Measurements from ENCODE around the gene DOCK9. TPM values are rescaled to one million over a fixed set of nuclear protein-coding genes. Genes with fewer than 3 reads are reported as not detected.

Gene DOCK9
- total and polyA plus RNA-seq, 2 donors (not counting 1 experiment from before 2014, with no cell fraction given) = 18.5 to 28.0 TPM

- H3K9me3 ChIP-seq (ENCODE audit: control extremely low read depth in 1 of 3, control insufficient read depth in 2 of 3, insufficient read depth in 1 of 3, low read length in 2 of 3) = no peaks in the 10 kb centered on the region
- no peaks in the 10 kb centered on the region for H3K27me3 ChIP-seq (replicated peaks in 1 of 4; ENCODE audit: control extremely low read depth in 1 of 4, control insufficient read depth in 3 of 4, insufficient read depth in 4 of 4, low read length in 3 of 4)
- no peak overlapping the region for H3K27ac Mint-ChIP-seq
- H4K20me1 ChIP-seq (ENCODE audit: control insufficient read depth, insufficient read depth, low read length, poor library complexity, severe bottlenecking) = no peaks in the 10 kb centered on the region
- ChIA-PET POLR2A (no interaction called here), CTCF (no interaction called here)
- DNase-seq (no peak), ATAC-seq (ENCODE audit: low read depth) (no peak)
- H3K36me3 ChIP-seq (replicated peaks in 1 of 2; ENCODE audit: control extremely low read depth in 1 of 2, control insufficient read depth in 1 of 2, extremely low read depth in 1 of 2, insufficient read depth in 2 of 2, low read length in 1 of 2) = no peaks in the 10 kb centered on the region
- no peak overlapping the region for H3K9ac ChIP-seq (ENCODE audit: low read length)
- no peak overlapping the region for H3K4me3 ChIP-seq (ENCODE audit: control extremely low read depth in 1 of 5, extremely low read depth in 1 of 5, insufficient read depth in 1 of 5, low read depth in 2 of 5, low read length in 4 of 5)
- WGBS (ENCODE audit: insufficient coverage) = 73% methylated on average over 1 of the region's 1 CpG
- no peaks in the 10 kb centered on the region for H3K9me3 Mint-ChIP-seq (ENCODE audit: insufficient read depth)
- intact Hi-C loops (cut with micrococcal nuclease) = no loop called here
- H3K4me1 ChIP-seq (ENCODE audit: control insufficient read depth in 2 of 2, insufficient read depth in 2 of 2, low read length in 2 of 2) = peaks cover 10 to 12% of the 10 kb centered on the region in 2 donors
- no peak overlapping the region for H3K27ac ChIP-seq (ENCODE audit: low read length in 2 of 2)
- peaks cover 13% of the 10 kb centered on the region for H3K4me1 Mint-ChIP-seq
- H3K27me3 Mint-ChIP-seq = no peaks in the 10 kb centered on the region
- H2AFZ ChIP-seq (ENCODE audit: insufficient read depth, low read depth, low read length, poor library complexity, severe bottlenecking) = no peak overlapping the region
- no peaks in the 10 kb centered on the region for H3K79me2 ChIP-seq (ENCODE audit: control insufficient read depth, insufficient read depth, low read length)
- no peak overlapping the region for H3K4me3 Mint-ChIP-seq
- no peak overlapping the region for H3K4me2 ChIP-seq (replicated peaks; ENCODE audit: low read depth, low read length, poor library complexity, severe bottlenecking)
- no peak for TF ChIP-seq CTCF (IDR thresholded peaks at IDR 0.05)
- TF ChIP-seq EZH2 (IDR thresholded peaks at IDR 0.05; ENCODE audit: borderline replicate concordance, insufficient read depth, low read depth, low read length, poor library complexity, severe bottlenecking) = no peak
Observed at GRCh38 chr13:98915563-98915962, 62.3 kb downstream of the DOCK9 start.

- H3K27me3 ChIP-seq (replicated peaks in 1 of 4; ENCODE audit: control extremely low read depth in 1 of 4, control insufficient read depth in 3 of 4, insufficient read depth in 4 of 4, low read length in 3 of 4) = no peaks in the 10 kb centered on the region
- H3K4me1 Mint-ChIP-seq = peaks cover 10% of the 10 kb centered on the region
- no peak overlapping the region for H3K27ac ChIP-seq (ENCODE audit: low read length in 2 of 2)
- no peak overlapping the region for H3K4me3 ChIP-seq (ENCODE audit: control extremely low read depth in 1 of 5, extremely low read depth in 1 of 5, insufficient read depth in 1 of 5, low read depth in 2 of 5, low read length in 4 of 5)
- H3K9ac ChIP-seq (ENCODE audit: low read length) = no peak overlapping the region
- H3K4me1 ChIP-seq (ENCODE audit: control insufficient read depth in 2 of 2, insufficient read depth in 2 of 2, low read length in 2 of 2) = peaks cover 3% of the 10 kb centered on the region in 2 donors
- TF ChIP-seq EZH2 (IDR thresholded peaks at IDR 0.05; ENCODE audit: borderline replicate concordance, insufficient read depth, low read depth, low read length, poor library complexity, severe bottlenecking) (no peak), CTCF (IDR thresholded peaks at IDR 0.05) (no peak)
- H3K79me2 ChIP-seq (ENCODE audit: control insufficient read depth, insufficient read depth, low read length) = no peaks in the 10 kb centered on the region
- no peaks in the 10 kb centered on the region for H3K27me3 Mint-ChIP-seq
- no peak overlapping the region for H3K4me2 ChIP-seq (replicated peaks; ENCODE audit: low read depth, low read length, poor library complexity, severe bottlenecking)
- no peak overlapping the region for H3K4me3 Mint-ChIP-seq
- H3K9me3 ChIP-seq (ENCODE audit: control extremely low read depth in 1 of 3, control insufficient read depth in 2 of 3, insufficient read depth in 1 of 3, low read length in 2 of 3) = no peaks in the 10 kb centered on the region
- ChIA-PET POLR2A (no interaction called here), CTCF (no interaction called here)
- H3K27ac Mint-ChIP-seq = no peak overlapping the region
- H2AFZ ChIP-seq (ENCODE audit: insufficient read depth, low read depth, low read length, poor library complexity, severe bottlenecking) = no peak overlapping the region
- WGBS (ENCODE audit: insufficient coverage) = 60% methylated on average over 2 of the region's 5 CpGs
- intact Hi-C loops (cut with micrococcal nuclease) = no loop called here
- ATAC-seq (ENCODE audit: low read depth) = no peak
- H3K36me3 ChIP-seq (replicated peaks in 1 of 2; ENCODE audit: control extremely low read depth in 1 of 2, control insufficient read depth in 1 of 2, extremely low read depth in 1 of 2, insufficient read depth in 2 of 2, low read length in 1 of 2) = no peaks in the 10 kb centered on the region
- DNase-seq = no peak
- no peaks in the 10 kb centered on the region for H3K9me3 Mint-ChIP-seq (ENCODE audit: insufficient read depth)
- no peaks in the 10 kb centered on the region for H4K20me1 ChIP-seq (ENCODE audit: control insufficient read depth, insufficient read depth, low read length, poor library complexity, severe bottlenecking)
Observed at GRCh38 chr13:98913741-98914140, 64.1 kb downstream of the DOCK9 start.
